IPS-NIHi11 (cell line): Measurements from ENCODE around the gene FAM72D.
"Not testable (repeated sequence)": the region's sequence is repeated elsewhere in the genome, so short reads cannot be mapped to it uniquely, and the experiment has no call there.

Experiments used
- DNase-seq: peaks from one replicate; pipeline ENCODE4 v3.0.0; 2012; ENCODE audit warnings: mixed read lengths, low spot score

The FAM72D gene

GRCh38 chr1:145146308-145146707, 50.5 kb downstream of the FAM72D start:
- DNase-seq, result not testable (repeated sequence)

GRCh38 chr1:145147172-145147571, 51.4 kb downstream of the FAM72D start:
- not testable (repeated sequence) for DNase-seq

- DNase-seq, result not testable (repeated sequence)
Measured at GRCh38 chr1:145155421-145155820, 59.6 kb downstream of the FAM72D start.

- DNase-seq, result not testable (repeated sequence)
Measured at GRCh38 chr1:145155873-145156272, 60.1 kb downstream of the FAM72D start.

- not testable (repeated sequence) for DNase-seq
Measured at GRCh38 chr1:145156891-145157610, 61.3 kb downstream of the FAM72D start.

GRCh38 chr1:145157715-145158114, 61.9 kb downstream of the FAM72D start:
- DNase-seq, result not testable (repeated sequence)

GRCh38 chr1:145161046-145161752, 65.4 kb downstream of the FAM72D start:
- DNase-seq, result not testable (repeated sequence)
